Smooth muscle cell (in vitro differentiated cells): ENCODE data around the gene IFIT2. TPM values are rescaled to one million over a fixed set of nuclear protein-coding genes. Genes with fewer than 3 reads are reported as not detected.

ENCODE experiments used
- DNase-seq: peaks from one replicate; lab custom pipeline; 2025; ENCODE audit not compliant: unreplicated experiment; lab: John Stamatoyannopoulos, UW
- H2AFZ ChIP-seq: fragments of 200-600 bp; sonication (generic); 2 replicates; pipeline ENCODE4 v1.6.0; 2016; ENCODE audit warnings: antibody characterized with exemption, low read depth, mild to moderate bottlenecking
- H3F3A ChIP-seq: fragments of 200-600 bp; sonication (generic); 2 replicates; pipeline ENCODE4 v1.6.0; 2017; ENCODE audit warnings: antibody characterized with exemption, low read depth
- H3K27ac ChIP-seq: fragments of 200-600 bp; sonication (generic); 2 replicates; pipeline ENCODE4 v1.5.1; 2016; ENCODE audit warnings: low read depth, mild to moderate bottlenecking
- H3K27me3 ChIP-seq: fragments of 200-600 bp; sonication (generic); 2 replicates; pipeline ENCODE4 v1.6.1; 2016; ENCODE audit warnings: low read depth, mild to moderate bottlenecking
- H3K36me3 ChIP-seq: fragments of 200-600 bp; sonication (generic); 2 replicates; pipeline ENCODE4 v1.5.1; 2016; ENCODE audit warnings: low read depth
- H3K4me1 ChIP-seq: fragments of 200-600 bp; sonication (generic); 2 replicates; pipeline ENCODE4 v1.5.1; 2016; ENCODE audit warnings: low read depth
- H3K4me2 ChIP-seq: fragments of 200-600 bp; sonication (generic); 2 replicates; pipeline ENCODE4 v1.6.0; 2016; ENCODE audit warnings: mild to moderate bottlenecking
- H3K4me3 ChIP-seq: fragments of 200-600 bp; sonication (generic); 2 replicates; pipeline ENCODE4 v1.5.1; 2016; ENCODE audit warnings: mild to moderate bottlenecking
- H3K79me2 ChIP-seq: fragments of 200-600 bp; sonication (generic); 2 replicates; pipeline ENCODE4 v1.6.0; 2016; ENCODE audit warnings: low read depth, mild to moderate bottlenecking
- H3K9ac ChIP-seq: fragments of 200-600 bp; sonication (generic); 2 replicates; pipeline ENCODE4 v1.6.0; 2016; ENCODE audit warnings: low read depth
- H3K9me3 ChIP-seq: fragments of 200-600 bp; sonication (generic); replicated peaks from 2 replicates; pipeline ENCODE4 v1.5.1; 2016; ENCODE audit warnings: low read depth
- H4K20me1 ChIP-seq: fragments of 200-600 bp; sonication (generic); 2 replicates; pipeline ENCODE4 v1.6.0; 2016; ENCODE audit warnings: low read depth
- WGBS: methylation state at CpG from one replicate; pipeline ENCODE4 v1.1.7; 2016; ENCODE audit warnings: low lambda C conversion rate; 5-methylcytosine and 5-hydroxymethylcytosine counted together
- polyA plus RNA-seq: library from polyadenylated mRNA; unstranded; fragments of >200 nt; fragmentation: Nextera tagmentation; extraction: Ambion mirVana; gene quantifications from 2 replicates; pipeline ENCODE4 v1.2.1, GENCODE V29; 2016
- total RNA-seq: library from RNA; depleted of rRNA; stranded (reverse); fragments of >200 nt; gene quantifications from 2 replicates; pipeline ENCODE4 v1.2.3, GENCODE V29; 2014
- TF ChIP-seq, protein P1 (sequence below): fragments of 200-600 bp; sonication (generic); IDR thresholded peaks from 2 replicates; pipeline ENCODE4 v1.5.1; 2017; ENCODE audit warnings: borderline replicate concordance, mild to moderate bottlenecking, antibody characterized with exemption; ENCODE audit not compliant: insufficient read depth, poor library complexity, severe bottlenecking

IFIT2 gene
- total and polyA plus RNA-seq, 2 experiments from 2014 or later: 0.27 to 1.5 TPM

GRCh38 chr10:89256340-89256739, 45.5 kb upstream of the IFIT2 start:
- 79% methylated on average over 3 of the region's 3 CpGs for WGBS
- H4K20me1 ChIP-seq: no peaks in the 10 kb centered on the region
- no peak for DNase-seq
- no peak overlapping the region for H3K27ac ChIP-seq
- peaks cover 4% of the 10 kb centered on the region for H3K4me1 ChIP-seq
- no peaks in the 10 kb centered on the region for H3F3A ChIP-seq
- H3K4me2 ChIP-seq: no peak overlapping the region
- H3K79me2 ChIP-seq: no peaks in the 10 kb centered on the region
- H3K4me3 ChIP-seq: no peak overlapping the region
- no peaks in the 10 kb centered on the region for H3K27me3 ChIP-seq
- no peaks in the 10 kb centered on the region for H3K36me3 ChIP-seq
- no peaks in the 10 kb centered on the region for H3K9me3 ChIP-seq
- TF ChIP-seq, protein P1, sequence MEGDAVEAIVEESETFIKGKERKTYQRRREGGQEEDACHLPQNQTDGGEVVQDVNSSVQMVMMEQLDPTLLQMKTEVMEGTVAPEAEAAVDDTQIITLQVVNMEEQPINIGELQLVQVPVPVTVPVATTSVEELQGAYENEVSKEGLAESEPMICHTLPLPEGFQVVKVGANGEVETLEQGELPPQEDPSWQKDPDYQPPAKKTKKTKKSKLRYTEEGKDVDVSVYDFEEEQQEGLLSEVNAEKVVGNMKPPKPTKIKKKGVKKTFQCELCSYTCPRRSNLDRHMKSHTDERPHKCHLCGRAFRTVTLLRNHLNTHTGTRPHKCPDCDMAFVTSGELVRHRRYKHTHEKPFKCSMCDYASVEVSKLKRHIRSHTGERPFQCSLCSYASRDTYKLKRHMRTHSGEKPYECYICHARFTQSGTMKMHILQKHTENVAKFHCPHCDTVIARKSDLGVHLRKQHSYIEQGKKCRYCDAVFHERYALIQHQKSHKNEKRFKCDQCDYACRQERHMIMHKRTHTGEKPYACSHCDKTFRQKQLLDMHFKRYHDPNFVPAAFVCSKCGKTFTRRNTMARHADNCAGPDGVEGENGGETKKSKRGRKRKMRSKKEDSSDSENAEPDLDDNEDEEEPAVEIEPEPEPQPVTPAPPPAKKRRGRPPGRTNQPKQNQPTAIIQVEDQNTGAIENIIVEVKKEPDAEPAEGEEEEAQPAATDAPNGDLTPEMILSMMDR: no peak
- H2AFZ ChIP-seq: no peak overlapping the region
- H3K9ac ChIP-seq: no peak overlapping the region

DNA sequence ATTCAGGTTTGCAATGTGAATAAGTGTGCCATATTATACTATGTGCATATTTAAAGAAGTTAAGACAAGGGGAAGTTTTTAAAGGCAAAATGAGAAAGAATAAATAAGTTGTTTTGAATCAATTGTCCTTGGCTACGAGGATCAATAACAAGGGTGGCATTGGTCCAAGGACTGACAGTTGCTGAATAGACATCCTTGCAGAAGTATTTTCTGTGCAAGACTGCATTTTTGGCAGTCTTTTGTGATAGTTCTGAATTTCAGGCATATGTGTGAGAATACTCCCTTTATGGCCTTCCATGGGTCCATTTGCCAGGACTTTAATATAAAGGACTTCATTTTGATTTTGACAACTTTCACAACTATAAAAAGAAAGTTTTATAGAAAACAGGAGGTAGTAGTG, 44.9 kb upstream of the IFIT2 start:
- H3K4me2 ChIP-seq: no peak overlapping the region

DNA sequence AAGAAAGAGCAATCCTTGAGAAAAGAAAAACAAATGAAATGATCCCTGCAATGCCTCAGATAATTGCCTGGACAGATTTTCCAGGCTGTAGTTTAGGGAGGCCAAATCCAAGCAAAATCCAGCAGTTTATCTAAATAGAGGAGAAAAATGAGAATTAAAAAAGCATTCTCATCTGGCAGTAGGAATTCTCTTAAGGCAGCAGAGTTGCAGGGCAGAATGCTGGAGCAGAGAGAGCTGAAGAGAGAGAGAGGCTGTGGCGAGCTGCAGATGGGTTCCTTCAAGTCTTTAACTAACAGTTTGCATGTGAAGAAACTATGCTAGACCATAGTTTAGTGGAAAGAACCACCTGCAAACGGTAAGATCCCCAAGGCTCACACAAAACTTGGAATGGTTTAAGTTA, 44.3 kb upstream of the IFIT2 start:
- no peak overlapping the region for H3K4me2 ChIP-seq
- H3K4me1 ChIP-seq: peaks cover 4% of the 10 kb centered on the region
- H3K4me3 ChIP-seq: no peak overlapping the region
- DNase-seq: no peak
- no peak overlapping the region for H3K27ac ChIP-seq
- no peaks in the 10 kb centered on the region for H3K36me3 ChIP-seq
- WGBS: 66% methylated on average over 2 of the region's 2 CpGs
- H3K79me2 ChIP-seq: no peaks in the 10 kb centered on the region
- no peaks in the 10 kb centered on the region for H4K20me1 ChIP-seq
- no peaks in the 10 kb centered on the region for H3K9me3 ChIP-seq
- H3F3A ChIP-seq: peaks cover 3% of the 10 kb centered on the region
- H2AFZ ChIP-seq: peak overlapping the region; percentile 16
- H3K9ac ChIP-seq: no peak overlapping the region
- no peaks in the 10 kb centered on the region for H3K27me3 ChIP-seq
- TF ChIP-seq, protein P1: no peak

More for the DNA sequence above, 44.9 kb upstream of the IFIT2 start:
- no peaks in the 10 kb centered on the region for H3K79me2 ChIP-seq
- H3K4me1 ChIP-seq: peaks cover 4% of the 10 kb centered on the region
- no peak overlapping the region for H2AFZ ChIP-seq
- DNase-seq: no peak
- no peak overlapping the region for H3K4me3 ChIP-seq
- H3K36me3 ChIP-seq: no peaks in the 10 kb centered on the region
- no peaks in the 10 kb centered on the region for H3K27me3 ChIP-seq
- 89% methylated on average over 1 of the region's 1 CpG for WGBS
- no peak overlapping the region for H3K27ac ChIP-seq
- no peaks in the 10 kb centered on the region for H3K9me3 ChIP-seq
- TF ChIP-seq, protein P1: no peak
- H4K20me1 ChIP-seq: no peaks in the 10 kb centered on the region
- H3K9ac ChIP-seq: no peak overlapping the region
- no peaks in the 10 kb centered on the region for H3F3A ChIP-seq

GRCh38 chr10:89258881-89259280, 43.0 kb upstream of the IFIT2 start:
- Histone ChIP-seq H3K4me3 (no peak overlapping the region), H3K36me3 (no peaks in the 10 kb centered on the region), H3K79me2 (no peaks in the 10 kb centered on the region), H4K20me1 (no peaks in the 10 kb centered on the region), H3K27ac (no peak overlapping the region), H3K4me2 (no peak overlapping the region), H2AFZ (no peak overlapping the region), H3F3A (peaks cover 7% of the 10 kb centered on the region), H3K9me3 (no peaks in the 10 kb centered on the region), H3K9ac (no peak overlapping the region), H3K4me1 (peaks cover 4% of the 10 kb centered on the region), H3K27me3 (no peaks in the 10 kb centered on the region)
- TF ChIP-seq, protein P1: no peak
- WGBS: 94% methylated on average over 1 of the region's 1 CpG
- no peak for DNase-seq
